ENCODE data around the gene SH3TC2. TPM values are rescaled to one million over a fixed set of nuclear protein-coding genes. Genes with fewer than 3 reads are reported as not detected.

Gene SH3TC2
- total RNA-seq, 2 donors from 2014 or later = 0.27 to 0.75 TPM

DNA sequence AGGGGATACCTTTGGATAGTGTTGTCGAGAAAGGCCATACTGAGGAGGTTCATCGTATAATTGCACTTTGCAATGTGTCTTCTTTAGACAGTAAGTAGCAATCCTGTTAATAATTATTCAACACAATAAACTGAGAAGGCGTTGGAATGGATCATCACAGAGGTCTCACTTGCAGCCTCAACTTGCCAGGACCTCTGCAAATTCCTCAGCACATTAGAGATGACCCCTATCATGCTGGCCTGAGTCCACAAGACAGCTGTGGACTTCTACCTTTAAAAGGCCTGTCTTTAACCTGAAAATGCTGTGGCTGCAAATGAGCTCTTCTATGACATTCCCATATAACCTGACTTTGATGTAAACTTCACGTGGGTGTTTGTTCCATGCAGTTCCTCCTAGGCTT, 14.1 kb downstream of the SH3TC2 start:
- no peaks in the 10 kb centered on the region for H3K36me3 Mint-ChIP-seq (ENCODE audit: low read depth)
- H3K4me1 ChIP-seq (ENCODE audit: control insufficient read depth, insufficient read depth, low read length) = peaks cover 2% of the 10 kb centered on the region
- no peaks in the 10 kb centered on the region for H3K4me1 Mint-ChIP-seq
- H3K4me3 ChIP-seq (ENCODE audit: low read length) = no peak overlapping the region
- no peak overlapping the region for H3K9ac ChIP-seq (ENCODE audit: extremely low read depth, low read length, poor library complexity, severe bottlenecking)
- H3K36me3 ChIP-seq (ENCODE audit: control insufficient read depth, insufficient read depth, low read length) = no peaks in the 10 kb centered on the region
- H3K9me3 ChIP-seq (ENCODE audit: control insufficient read depth, low read length) = no peaks in the 10 kb centered on the region
- H3K27me3 Mint-ChIP-seq (ENCODE audit: insufficient read depth) = no peaks in the 10 kb centered on the region
- TF ChIP-seq, protein P1, sequence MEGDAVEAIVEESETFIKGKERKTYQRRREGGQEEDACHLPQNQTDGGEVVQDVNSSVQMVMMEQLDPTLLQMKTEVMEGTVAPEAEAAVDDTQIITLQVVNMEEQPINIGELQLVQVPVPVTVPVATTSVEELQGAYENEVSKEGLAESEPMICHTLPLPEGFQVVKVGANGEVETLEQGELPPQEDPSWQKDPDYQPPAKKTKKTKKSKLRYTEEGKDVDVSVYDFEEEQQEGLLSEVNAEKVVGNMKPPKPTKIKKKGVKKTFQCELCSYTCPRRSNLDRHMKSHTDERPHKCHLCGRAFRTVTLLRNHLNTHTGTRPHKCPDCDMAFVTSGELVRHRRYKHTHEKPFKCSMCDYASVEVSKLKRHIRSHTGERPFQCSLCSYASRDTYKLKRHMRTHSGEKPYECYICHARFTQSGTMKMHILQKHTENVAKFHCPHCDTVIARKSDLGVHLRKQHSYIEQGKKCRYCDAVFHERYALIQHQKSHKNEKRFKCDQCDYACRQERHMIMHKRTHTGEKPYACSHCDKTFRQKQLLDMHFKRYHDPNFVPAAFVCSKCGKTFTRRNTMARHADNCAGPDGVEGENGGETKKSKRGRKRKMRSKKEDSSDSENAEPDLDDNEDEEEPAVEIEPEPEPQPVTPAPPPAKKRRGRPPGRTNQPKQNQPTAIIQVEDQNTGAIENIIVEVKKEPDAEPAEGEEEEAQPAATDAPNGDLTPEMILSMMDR (conservative IDR thresholded peaks at IDR 0.05) = no peak
- 92 to 97% methylated on average over 4 of the region's 4 CpGs for WGBS, 2 experiments (ENCODE audit: insufficient coverage in 1 of 2, insufficient read length in 1 of 2)
- no peak for DNase-seq
- no peaks in the 10 kb centered on the region for H3K9me3 Mint-ChIP-seq
- no peak overlapping the region for H3K4me3 Mint-ChIP-seq
- no peak overlapping the region for H3K27ac Mint-ChIP-seq
- H3K27me3 ChIP-seq (ENCODE audit: control insufficient read depth, insufficient read depth, low read length, poor library complexity, severe bottlenecking) = no peaks in the 10 kb centered on the region
- no peak overlapping the region for H3K27ac ChIP-seq (ENCODE audit: low read depth, low read length)

DNA sequence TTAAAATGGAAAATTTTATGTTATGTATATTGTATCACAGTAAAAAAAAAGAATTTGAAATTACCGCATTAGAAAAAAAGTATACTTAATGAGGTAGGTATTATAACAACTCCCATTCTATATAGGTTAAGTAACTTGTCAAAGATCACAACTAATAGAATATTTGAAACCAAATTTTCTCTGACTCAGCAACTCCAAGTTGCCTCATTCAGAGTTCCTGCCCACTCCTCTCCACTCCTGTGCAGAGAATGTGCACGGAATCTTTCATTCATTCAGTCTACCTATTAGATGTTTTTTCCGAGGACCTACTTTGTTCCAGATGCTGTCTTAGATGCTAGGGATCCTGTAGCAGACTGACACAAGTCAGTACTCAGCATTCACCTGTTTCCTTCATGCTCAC, 15.4 kb downstream of the SH3TC2 start:
- no peaks in the 10 kb centered on the region for H3K27me3 ChIP-seq (ENCODE audit: control insufficient read depth, insufficient read depth, low read length, poor library complexity, severe bottlenecking)
- H3K4me1 ChIP-seq (ENCODE audit: control insufficient read depth, insufficient read depth, low read length) = peaks cover 2% of the 10 kb centered on the region
- no peak overlapping the region for H3K9ac ChIP-seq (ENCODE audit: extremely low read depth, low read length, poor library complexity, severe bottlenecking)
- H3K27me3 Mint-ChIP-seq (ENCODE audit: insufficient read depth) = no peaks in the 10 kb centered on the region
- no peak overlapping the region for H3K27ac Mint-ChIP-seq
- H3K4me1 Mint-ChIP-seq = no peaks in the 10 kb centered on the region
- H3K4me3 Mint-ChIP-seq = no peak overlapping the region
- no peaks in the 10 kb centered on the region for H3K9me3 ChIP-seq (ENCODE audit: control insufficient read depth, low read length)
- H3K36me3 ChIP-seq (ENCODE audit: control insufficient read depth, insufficient read depth, low read length) = no peaks in the 10 kb centered on the region
- 94 to 96% methylated on average over 2 of the region's 3 CpGs for WGBS, 2 experiments (ENCODE audit: insufficient coverage in 1 of 2, insufficient read length in 1 of 2)
- no peak overlapping the region for H3K27ac ChIP-seq (ENCODE audit: low read depth, low read length)
- no peaks in the 10 kb centered on the region for H3K36me3 Mint-ChIP-seq (ENCODE audit: low read depth)
- no peaks in the 10 kb centered on the region for H3K9me3 Mint-ChIP-seq
- TF ChIP-seq, protein P1 (conservative IDR thresholded peaks at IDR 0.05) = no peak
- no peak overlapping the region for H3K4me3 ChIP-seq (ENCODE audit: low read length)
- no peak for DNase-seq

DNA sequence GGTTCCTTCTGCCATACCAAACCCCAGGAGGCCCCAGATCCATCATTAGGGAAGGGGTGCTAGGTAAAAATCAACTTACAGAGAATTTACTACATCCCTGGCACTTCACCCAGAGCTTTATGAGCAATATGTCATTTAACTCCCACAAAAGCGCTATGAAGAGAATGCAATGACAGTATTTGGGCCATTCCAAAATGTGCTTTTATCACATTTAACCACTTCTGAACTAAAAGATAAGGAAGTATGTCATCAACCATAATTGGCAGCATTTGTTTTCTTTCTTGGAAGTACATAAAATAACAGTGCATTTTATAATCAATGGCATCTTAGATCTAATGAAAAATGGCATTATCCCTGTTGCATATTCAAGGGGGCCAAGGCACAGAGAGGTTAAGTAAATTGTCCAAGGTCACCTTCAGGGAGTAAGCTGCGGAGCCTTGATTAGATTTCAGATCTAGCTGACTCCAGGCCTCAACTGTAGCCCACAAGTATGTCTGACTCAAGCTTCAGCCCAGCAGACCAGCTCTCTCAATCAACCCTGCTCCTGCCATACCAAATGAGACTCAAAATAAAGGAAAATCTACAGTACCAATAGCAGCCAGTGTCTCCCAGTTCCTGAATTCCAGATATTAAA, 16.5 kb downstream of the SH3TC2 start:
- no peak overlapping the region for H3K4me3 ChIP-seq (ENCODE audit: low read length)
- no peak overlapping the region for H3K27ac Mint-ChIP-seq
- TF ChIP-seq, protein P1 (conservative IDR thresholded peaks at IDR 0.05) = no peak
- no peaks in the 10 kb centered on the region for H3K36me3 Mint-ChIP-seq (ENCODE audit: low read depth)
- H3K27me3 Mint-ChIP-seq (ENCODE audit: insufficient read depth) = no peaks in the 10 kb centered on the region
- H3K9me3 Mint-ChIP-seq = no peaks in the 10 kb centered on the region
- no peak overlapping the region for H3K4me3 Mint-ChIP-seq
- no peak overlapping the region for H3K27ac ChIP-seq (ENCODE audit: low read depth, low read length)
- H3K4me1 Mint-ChIP-seq = no peaks in the 10 kb centered on the region
- no peaks in the 10 kb centered on the region for H3K27me3 ChIP-seq (ENCODE audit: control insufficient read depth, insufficient read depth, low read length, poor library complexity, severe bottlenecking)
- H3K4me1 ChIP-seq (ENCODE audit: control insufficient read depth, insufficient read depth, low read length) = peaks cover 2% of the 10 kb centered on the region
- H3K9ac ChIP-seq (ENCODE audit: extremely low read depth, low read length, poor library complexity, severe bottlenecking) = no peak overlapping the region
- no peaks in the 10 kb centered on the region for H3K9me3 ChIP-seq (ENCODE audit: control insufficient read depth, low read length)
- WGBS, 2 experiments (ENCODE audit: insufficient coverage in 1 of 2, insufficient read length in 1 of 2) = 92% methylated on average over 2 of the region's 2 CpGs; no CpG with 5 or more reads in 1 of the 2 experiments
- no peak for DNase-seq
- no peaks in the 10 kb centered on the region for H3K36me3 ChIP-seq (ENCODE audit: control insufficient read depth, insufficient read depth, low read length)

All from endodermal cell (in vitro differentiated cells).